ENCODE results near the gene CFAP43. TPM values are rescaled to one million over a fixed set of nuclear protein-coding genes. Genes with fewer than 3 reads are reported as not detected.

CFAP43 gene
- total RNA-seq, 1 experiment from 2014 or later, result 0.44 TPM

- TF ChIP-seq EZH2 (IDR thresholded peaks at IDR 0.05; ENCODE audit: low read length, unreplicated experiment) (no peak), CTCF (conservative IDR thresholded peaks at IDR 0.05; ENCODE audit: low read depth, low read length) (no peak), EZH2phosphoT487 (IDR thresholded peaks at IDR 0.05; ENCODE audit: borderline replicate concordance, low read length) (no peak)
Measured at GRCh38 chr10:104170610-104171254, 61.4 kb downstream of the CFAP43 start.

GRCh38 chr10:104155591-104155990 lies 76.6 kb downstream of the CFAP43 start:
- intact Hi-C loops (cut with micrococcal nuclease), result no loop called here
- TF ChIP-seq CTCF (conservative IDR thresholded peaks at IDR 0.05; ENCODE audit: low read depth, low read length), result no peak
- no peak for TF ChIP-seq EZH2phosphoT487 (IDR thresholded peaks at IDR 0.05; ENCODE audit: borderline replicate concordance, low read length)
- no peak for TF ChIP-seq EZH2 (IDR thresholded peaks at IDR 0.05; ENCODE audit: low read length, unreplicated experiment)
- no peak overlapping the region for H3K9ac ChIP-seq (ENCODE audit: low read length)
- POLR2A ChIA-PET (ENCODE audit: unreplicated experiment), result no interaction called here
- H3K27me3 ChIP-seq (ENCODE audit: low read length), result no peaks in the 10 kb centered on the region
- no peak overlapping the region for H3K4me3 ChIP-seq (ENCODE audit: low read length)
- H3K9me2 ChIP-seq (replicated peaks; ENCODE audit: low read length), result no peaks in the 10 kb centered on the region
- peaks cover 6% of the 10 kb centered on the region; the same call in 1 of the 2 replicates for H3K9me3 ChIP-seq (ENCODE audit: low read length)
- no peak for ATAC-seq
- no peak for DNase-seq
- no peaks in the 10 kb centered on the region for H3K79me2 ChIP-seq (ENCODE audit: low read length)
- no peak overlapping the region for H3K27ac ChIP-seq (ENCODE audit: low read length)
- CTCF ChIA-PET, result no interaction called here
- no peaks in the 10 kb centered on the region for H4K20me1 ChIP-seq (ENCODE audit: low read length)
- no peak overlapping the region for H3K4me2 ChIP-seq (ENCODE audit: low read length)
- H3K4me1 ChIP-seq (ENCODE audit: insufficient read depth, low read length), result no peaks in the 10 kb centered on the region
- no peaks in the 10 kb centered on the region for H3F3A ChIP-seq (ENCODE audit: low read length, unreplicated experiment)
- no peaks in the 10 kb centered on the region for H3K36me3 ChIP-seq (ENCODE audit: low read depth, low read length)
- H2AFZ ChIP-seq (ENCODE audit: low read length), result no peak overlapping the region
- no TSS peak for BruUV-seq (replicated peaks)

More at GRCh38 chr10:104170610-104171254, 61.4 kb downstream of the CFAP43 start:
- Histone ChIP-seq H3K9me2 (replicated peaks; ENCODE audit: low read length) (no peaks in the 10 kb centered on the region), H3K4me3 (ENCODE audit: low read length) (no peak overlapping the region), H3K9me3 (ENCODE audit: low read length) (no peaks in the 10 kb centered on the region), H3K4me2 (ENCODE audit: low read length) (no peak overlapping the region), H3K4me1 (ENCODE audit: insufficient read depth, low read length) (no peaks in the 10 kb centered on the region), H4K20me1 (ENCODE audit: low read length) (no peaks in the 10 kb centered on the region), H2AFZ (ENCODE audit: low read length) (no peak overlapping the region), H3K27ac (ENCODE audit: low read length) (no peak overlapping the region), H3K9ac (ENCODE audit: low read length) (no peak overlapping the region), H3K27me3 (ENCODE audit: low read length) (peaks cover 18% of the 10 kb centered on the region), H3K36me3 (ENCODE audit: low read depth, low read length) (no peaks in the 10 kb centered on the region), H3K79me2 (ENCODE audit: low read length) (no peaks in the 10 kb centered on the region), H3F3A (ENCODE audit: low read length, unreplicated experiment) (no peaks in the 10 kb centered on the region)
- ChIA-PET CTCF (no interaction called here), POLR2A (ENCODE audit: unreplicated experiment) (interaction anchor here (0.5 kb wide), 1 partner anchor 83 kb away, joined by 3 read pairs; no protein-coding TSS in a partner anchor)
- no peak for DNase-seq
- intact Hi-C loops (cut with micrococcal nuclease), result no loop called here
- no TSS peak for BruUV-seq (replicated peaks)
- ATAC-seq, result no peak

- H3K4me2 ChIP-seq (ENCODE audit: low read length), result no peak overlapping the region
- no peak overlapping the region for H3K4me3 ChIP-seq (ENCODE audit: low read length)
- BruUV-seq (replicated peaks), result no TSS peak
- no peaks in the 10 kb centered on the region for H3F3A ChIP-seq (ENCODE audit: low read length, unreplicated experiment)
- no peaks in the 10 kb centered on the region for H3K4me1 ChIP-seq (ENCODE audit: insufficient read depth, low read length)
- DNase-seq (no peak), ATAC-seq (no peak)
- no peak overlapping the region for H2AFZ ChIP-seq (ENCODE audit: low read length)
- no peaks in the 10 kb centered on the region for H3K27me3 ChIP-seq (ENCODE audit: low read length)
- H3K27ac ChIP-seq (ENCODE audit: low read length), result no peak overlapping the region
- TF ChIP-seq CTCF (conservative IDR thresholded peaks at IDR 0.05; ENCODE audit: low read depth, low read length) (no peak), EZH2 (IDR thresholded peaks at IDR 0.05; ENCODE audit: low read length, unreplicated experiment) (no peak), EZH2phosphoT487 (IDR thresholded peaks at IDR 0.05; ENCODE audit: borderline replicate concordance, low read length) (no peak)
- H3K9me3 ChIP-seq (ENCODE audit: low read length), result peaks cover 6% of the 10 kb centered on the region; the same call in 1 of the 2 replicates
- ChIA-PET POLR2A (ENCODE audit: unreplicated experiment) (no interaction called here), CTCF (no interaction called here)
- H3K9ac ChIP-seq (ENCODE audit: low read length), result no peak overlapping the region
- no peaks in the 10 kb centered on the region for H3K36me3 ChIP-seq (ENCODE audit: low read depth, low read length)
- intact Hi-C loops (cut with micrococcal nuclease), result no loop called here
- H4K20me1 ChIP-seq (ENCODE audit: low read length), result no peaks in the 10 kb centered on the region
- no peaks in the 10 kb centered on the region for H3K79me2 ChIP-seq (ENCODE audit: low read length)
- H3K9me2 ChIP-seq (replicated peaks; ENCODE audit: low read length), result no peaks in the 10 kb centered on the region
Measured at GRCh38 chr10:104151737-104152136, 80.4 kb downstream of the CFAP43 start.

All from PC-3 (cell line).